IMR-90 (cell line): ENCODE measurements around the gene PRR5L. TPM values are rescaled to one million over a fixed set of nuclear protein-coding genes. Genes with fewer than 3 reads are reported as not detected.

Experiments used
- ATAC-seq: fragments of 200-7000 bp; cut with Tn5 transposase; 2 replicates; pipeline ENCODE4 v1.9.1; 2020; ENCODE audit warnings: low read depth, mild to moderate bottlenecking, moderate library complexity
- BruUV-seq: library from RNA; stranded (reverse); fragments of 400-500 nt; replicated peaks from 2 replicates; lab custom pipeline; 2021; lab: Mats Ljungman, UMichigan
- CTCF ChIA-PET: fragments of 300-600 bp; formaldehyde crosslinking; extraction: SDS; loops from one replicate; lab custom pipeline; 2021; ENCODE audit warnings: antibody characterized with exemption; lab: Yijun Ruan, JAX
- POLR2A ChIA-PET: fragments of 300-600 bp; sonication (Branson Sonifier 250); formaldehyde crosslinking; loops from one replicate; lab custom pipeline; 2022; ENCODE audit warnings: antibody characterized with exemption; ENCODE audit not compliant: unreplicated experiment; lab: Charles Lee
- DNase-seq: peaks from one replicate; pipeline ENCODE4 v3.0.0; 2013
- H2AFZ ChIP-seq: replicated peaks from 2 replicates; pipeline ENCODE3; 2013; ENCODE audit warnings: low read length, mild to moderate bottlenecking; ENCODE audit not compliant: poor library complexity
- H2AK5ac ChIP-seq: 2 replicates; pipeline ENCODE4 v1.6.1; 2013; ENCODE audit warnings: low read depth, low read length, inconsistent platforms
- H2AK9ac ChIP-seq: replicated peaks from 2 replicates; pipeline ENCODE3; 2013; ENCODE audit warnings: mild to moderate bottlenecking, low read depth, low read length, moderate library complexity; ENCODE audit not compliant: poor library complexity
- H2BK120ac ChIP-seq: 2 replicates; pipeline ENCODE4 v1.6.1; 2013; ENCODE audit warnings: low read depth, low read length, inconsistent platforms
- H2BK15ac ChIP-seq: 3 replicates; pipeline ENCODE4 v1.6.1; 2013; ENCODE audit warnings: low read depth, low read length, inconsistent platforms
- H2BK20ac ChIP-seq: 2 replicates; pipeline ENCODE4 v1.6.1; 2013; ENCODE audit warnings: low read depth, mild to moderate bottlenecking, inconsistent platforms, low read length, moderate library complexity
- H2BK5ac ChIP-seq: 2 replicates; pipeline ENCODE4 v1.6.1; 2013; ENCODE audit warnings: mild to moderate bottlenecking, low read depth, low read length, inconsistent platforms; ENCODE audit not compliant: poor library complexity, severe bottlenecking
- H3K14ac ChIP-seq: replicated peaks from 2 replicates; pipeline ENCODE4 v1.6.1; 2013; ENCODE audit warnings: low read depth, low read length, inconsistent platforms
- H3K18ac ChIP-seq: 2 replicates; pipeline ENCODE4 v1.6.1; 2013; ENCODE audit warnings: low read depth, low read length, control low read depth
- H3K23ac ChIP-seq: 2 replicates; pipeline ENCODE4 v1.6.1; 2013; ENCODE audit warnings: low read depth, low read length, inconsistent platforms
- H3K27ac ChIP-seq: 2 replicates; pipeline ENCODE4 v1.5.1; 2013; ENCODE audit warnings: mild to moderate bottlenecking, control low read depth, low read length; ENCODE audit not compliant: insufficient read depth
- H3K27me3 ChIP-seq: 2 replicates; pipeline ENCODE4 v1.6.1; 2013; ENCODE audit warnings: low read length; ENCODE audit not compliant: control insufficient read depth, insufficient read depth
- H3K36me3 ChIP-seq: 2 replicates; pipeline ENCODE4 v1.6.1; 2013; ENCODE audit warnings: low read length, mixed read lengths; ENCODE audit not compliant: control insufficient read depth, insufficient read depth
- H3K4ac ChIP-seq: 2 replicates; pipeline ENCODE4 v1.6.1; 2013; ENCODE audit warnings: low read depth, low read length, inconsistent platforms
- H3K4me1 ChIP-seq: 2 replicates; pipeline ENCODE4 v1.6.1; 2013; ENCODE audit warnings: low read length, mixed read lengths; ENCODE audit not compliant: control insufficient read depth, insufficient read depth
- H3K4me2 ChIP-seq: 2 replicates; pipeline ENCODE4 v1.6.1; 2013; ENCODE audit warnings: low read depth, mild to moderate bottlenecking, control low read depth, low read length, moderate library complexity
- H3K4me3 ChIP-seq: 2 replicates; pipeline ENCODE4 v1.5.1; 2013; ENCODE audit warnings: low read depth, mild to moderate bottlenecking, control low read depth, low read length, moderate library complexity; ENCODE audit not compliant: insufficient read depth
- H3K56ac ChIP-seq: 2 replicates; pipeline ENCODE4 v1.6.1; 2013; ENCODE audit warnings: low read length, inconsistent platforms; ENCODE audit not compliant: insufficient read depth; ENCODE audit errors: extremely low read depth
- H3K79me1 ChIP-seq, 2 experiments: 2 replicates each; pipeline ENCODE4 v1.6.1; 2013; ENCODE audit warnings: low read length in 2 of 2, inconsistent platforms in 1 of 2, low read depth in 1 of 2
- H3K9ac ChIP-seq: 2 replicates; pipeline ENCODE4 v1.6.1; 2013; ENCODE audit warnings: low read depth, low read length, control low read depth
- H3K9me1 ChIP-seq: 2 replicates; pipeline ENCODE4 v1.6.1; 2013; ENCODE audit warnings: low read length, inconsistent platforms; ENCODE audit not compliant: insufficient read depth
- H3K9me3 ChIP-seq: 2 replicates; pipeline ENCODE4 v1.6.1; 2013; ENCODE audit warnings: low read length; ENCODE audit not compliant: control insufficient read depth, insufficient read depth
- H4K20me1 ChIP-seq: 2 replicates; pipeline ENCODE4 v1.6.1; 2013; ENCODE audit warnings: low read length, inconsistent platforms; ENCODE audit not compliant: insufficient read depth
- H4K5ac ChIP-seq: 2 replicates; pipeline ENCODE4 v1.6.1; 2013; ENCODE audit warnings: mild to moderate bottlenecking, low read depth, low read length, control low read depth
- H4K8ac ChIP-seq, 2 experiments: 2 replicates each; pipeline ENCODE4 v1.6.1; 2013; ENCODE audit warnings: low read depth in 2 of 2, low read length in 2 of 2, control low read depth in 1 of 2, inconsistent platforms in 1 of 2
- H4K91ac ChIP-seq: 2 replicates; pipeline ENCODE4 v1.6.1; 2013; ENCODE audit warnings: low read depth, low read length, inconsistent platforms; ENCODE audit not compliant: insufficient read depth
- BHLHE40 ChIP-seq: fragments of 150-350 bp; IDR thresholded peaks from 2 replicates; pipeline ENCODE4 v1.6.1; 2016; ENCODE audit warnings: mild to moderate bottlenecking, low read depth, low read length
- CEBPB ChIP-seq: IDR thresholded peaks from 2 replicates; pipeline ENCODE4 v1.6.1; 2012; ENCODE audit warnings: low read depth, low read length, improper control_type of control experiment
- CHD1 ChIP-seq: IDR thresholded peaks from 2 replicates; pipeline ENCODE4 v1.6.1; 2012; ENCODE audit warnings: low read depth, low read length, improper control_type of control experiment
- FOS ChIP-seq: fragments of 150-350 bp; IDR thresholded peaks from 2 replicates; pipeline ENCODE4 v1.6.1; 2016; ENCODE audit warnings: low read depth, low read length
- MAFK ChIP-seq: IDR thresholded peaks from 2 replicates; pipeline ENCODE4 v1.6.1; 2012; ENCODE audit warnings: low read depth, low read length, improper control_type of control experiment
- MAZ ChIP-seq: IDR thresholded peaks from 2 replicates; pipeline ENCODE4 v1.6.1; 2012; ENCODE audit warnings: low read depth, mild to moderate bottlenecking, low read length, improper control_type of control experiment, moderate library complexity, borderline replicate concordance
- MXI1 ChIP-seq: IDR thresholded peaks from 2 replicates; pipeline ENCODE4 v1.6.1; 2012; ENCODE audit warnings: low read depth, mild to moderate bottlenecking, low read length, moderate library complexity, borderline replicate concordance
- NFE2L2 ChIP-seq: fragments of 150-350 bp; IDR thresholded peaks from 2 replicates; pipeline ENCODE4 v1.6.1; 2016; ENCODE audit warnings: low read depth, mild to moderate bottlenecking, low read length
- POLR2A ChIP-seq: IDR thresholded peaks from 2 replicates; pipeline ENCODE4 v1.6.1; 2012; ENCODE audit warnings: mild to moderate bottlenecking, low read depth, low read length
- RAD21 ChIP-seq: IDR thresholded peaks from 2 replicates; pipeline ENCODE4 v1.6.1; 2012; ENCODE audit warnings: low read length, improper control_type of control experiment
- RCOR1 ChIP-seq: IDR thresholded peaks from 2 replicates; pipeline ENCODE4 v1.6.1; 2012; ENCODE audit warnings: mild to moderate bottlenecking, low read length, improper control_type of control experiment; ENCODE audit not compliant: insufficient replicate concordance
- RFX5 ChIP-seq: IDR thresholded peaks from 2 replicates; pipeline ENCODE4 v1.8.0; 2012; ENCODE audit warnings: low read depth, mild to moderate bottlenecking, low read length, moderate library complexity
- SMC3 ChIP-seq: fragments of 150-350 bp; IDR thresholded peaks from 2 replicates; pipeline ENCODE4 v1.6.1; 2016; ENCODE audit warnings: low read depth, mild to moderate bottlenecking, antibody characterized with exemption, low read length, moderate library complexity
- WGBS, 2 experiments: methylation state at CpG; one replicate each; pipeline versions ENCODE4 v1.1.5 to v1.1.7; 2013; ENCODE audit warnings: missing lambda C conversion rate in 2 of 2; ENCODE audit not compliant: insufficient read length in 1 of 2; ENCODE audit errors: extremely low coverage in 2 of 2; 5-methylcytosine and 5-hydroxymethylcytosine counted together
- dilution Hi-C: fragments of 300-500 bp; cut with HindIII; formaldehyde crosslinking; loops from one replicate; pipeline ENCODE4 v1.14.3; 2018; ENCODE audit warnings: low sequenced_read_pairs; ENCODE audit not compliant: unreplicated experiment
- in situ Hi-C: fragments of 300-500 bp; cut with MboI; formaldehyde crosslinking; loops from 3 replicates; pipeline ENCODE4 v1.14.3; 2019; ENCODE audit warnings: low sequenced_read_pairs, inconsistent platforms, mixed read lengths
- intact Hi-C: fragments of 100-400 bp; cut with micrococcal nuclease; formaldehyde crosslinking; loops from 2 replicates; pipeline ENCODE4 v1.10.0; 2022
- polyA plus RNA-seq, 3 experiments: library from polyadenylated mRNA; depleted of rRNA; stranded (reverse); fragments of >200 nt; gene quantifications; 2 replicates each; pipeline ENCODE4 v1.2.3, GENCODE V29; 2012; ENCODE audit warnings: low replicate concordance in 1 of 3
- total RNA-seq: library from RNA; depleted of rRNA; stranded (reverse); fragments of >200 nt; gene quantifications from 2 replicates; pipeline ENCODE4 v1.2.3, GENCODE V29; 2012
- TF ChIP-seq, protein P1 (sequence below): fragments of 150-350 bp; IDR thresholded peaks from 2 replicates; pipeline ENCODE4 v1.6.1; 2017; ENCODE audit warnings: mild to moderate bottlenecking, antibody characterized with exemption, low read length, low read depth
- TF ChIP-seq, protein P2 (sequence below): conservative IDR thresholded peaks from 2 replicates; pipeline ENCODE4 v1.5.1; 2012; ENCODE audit warnings: mild to moderate bottlenecking, low read depth, low read length, improper control_type of control experiment
- TF ChIP-seq, protein P3 (sequence below): fragments of 150-350 bp; IDR thresholded peaks from 2 replicates; pipeline ENCODE4 v1.6.1; 2016; ENCODE audit warnings: low read depth, mild to moderate bottlenecking, low read length, moderate library complexity, borderline replicate concordance

PRR5L gene
- total and polyA plus RNA-seq, 2 of the 4 experiments (the other 2 are of a cell fraction): 2.9 to 3.6 TPM

DNA sequence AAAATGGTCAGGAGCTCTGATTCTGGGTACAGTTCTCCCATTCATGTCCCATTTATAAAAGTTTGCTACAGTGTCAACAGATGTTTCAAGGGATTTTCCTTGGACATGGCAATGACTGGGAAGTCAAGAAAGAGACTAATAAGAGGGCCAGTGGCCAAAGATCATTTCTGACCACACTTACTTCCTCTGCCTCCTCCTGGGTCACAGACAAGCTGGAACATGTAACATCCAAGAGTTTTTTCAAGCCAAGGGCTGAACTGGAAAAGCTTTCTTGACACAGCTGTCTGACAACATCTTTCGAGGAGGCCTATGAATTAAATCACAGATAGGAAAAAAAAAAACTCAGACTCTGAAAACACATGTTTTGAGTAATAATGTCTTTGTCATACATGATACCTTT is 15.6 kb upstream of the PRR5L start:
- H3K56ac ChIP-seq: no peak overlapping the region
- intact Hi-C loops (no loop called here), dilution Hi-C loops (no loop called here), in situ Hi-C loops (no loop called here)
- no peak for ATAC-seq
- no peak overlapping the region for H3K4me3 ChIP-seq
- WGBS, 2 experiments: no CpG with 5 or more reads among the region's 1 CpG
- ChIA-PET CTCF (interaction anchor here (1.0 to 1.1 kb wide), 2 partner anchors 198 to 212 kb away, joined by 3 to 4 read pairs; no protein-coding TSS in a partner anchor), POLR2A (no interaction called here)
- no peak overlapping the region for H4K91ac ChIP-seq
- no peak overlapping the region for H3K18ac ChIP-seq
- peaks cover 10 to 23% of the 10 kb centered on the region in 2 experiments; a peak in 3 of 4 replicates for H3K79me1 ChIP-seq
- no peak for TF ChIP-seq MAFK
- TF ChIP-seq, protein P1, sequence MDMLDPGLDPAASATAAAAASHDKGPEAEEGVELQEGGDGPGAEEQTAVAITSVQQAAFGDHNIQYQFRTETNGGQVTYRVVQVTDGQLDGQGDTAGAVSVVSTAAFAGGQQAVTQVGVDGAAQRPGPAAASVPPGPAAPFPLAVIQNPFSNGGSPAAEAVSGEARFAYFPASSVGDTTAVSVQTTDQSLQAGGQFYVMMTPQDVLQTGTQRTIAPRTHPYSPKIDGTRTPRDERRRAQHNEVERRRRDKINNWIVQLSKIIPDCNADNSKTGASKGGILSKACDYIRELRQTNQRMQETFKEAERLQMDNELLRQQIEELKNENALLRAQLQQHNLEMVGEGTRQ: no peak
- no peak for TF ChIP-seq SMC3
- no peak for TF ChIP-seq RFX5
- no peak for TF ChIP-seq MAZ
- no peak for TF ChIP-seq RCOR1
- TF ChIP-seq BHLHE40: no peak
- TF ChIP-seq NFE2L2: no peak
- no peak for TF ChIP-seq POLR2A
- no peak for TF ChIP-seq FOS
- no peak for TF ChIP-seq CHD1
- TF ChIP-seq RAD21: no peak
- TF ChIP-seq MXI1: no peak
- TF ChIP-seq, protein P2, sequence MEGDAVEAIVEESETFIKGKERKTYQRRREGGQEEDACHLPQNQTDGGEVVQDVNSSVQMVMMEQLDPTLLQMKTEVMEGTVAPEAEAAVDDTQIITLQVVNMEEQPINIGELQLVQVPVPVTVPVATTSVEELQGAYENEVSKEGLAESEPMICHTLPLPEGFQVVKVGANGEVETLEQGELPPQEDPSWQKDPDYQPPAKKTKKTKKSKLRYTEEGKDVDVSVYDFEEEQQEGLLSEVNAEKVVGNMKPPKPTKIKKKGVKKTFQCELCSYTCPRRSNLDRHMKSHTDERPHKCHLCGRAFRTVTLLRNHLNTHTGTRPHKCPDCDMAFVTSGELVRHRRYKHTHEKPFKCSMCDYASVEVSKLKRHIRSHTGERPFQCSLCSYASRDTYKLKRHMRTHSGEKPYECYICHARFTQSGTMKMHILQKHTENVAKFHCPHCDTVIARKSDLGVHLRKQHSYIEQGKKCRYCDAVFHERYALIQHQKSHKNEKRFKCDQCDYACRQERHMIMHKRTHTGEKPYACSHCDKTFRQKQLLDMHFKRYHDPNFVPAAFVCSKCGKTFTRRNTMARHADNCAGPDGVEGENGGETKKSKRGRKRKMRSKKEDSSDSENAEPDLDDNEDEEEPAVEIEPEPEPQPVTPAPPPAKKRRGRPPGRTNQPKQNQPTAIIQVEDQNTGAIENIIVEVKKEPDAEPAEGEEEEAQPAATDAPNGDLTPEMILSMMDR: no peak
- no peak for TF ChIP-seq CEBPB
- TF ChIP-seq, protein P3, sequence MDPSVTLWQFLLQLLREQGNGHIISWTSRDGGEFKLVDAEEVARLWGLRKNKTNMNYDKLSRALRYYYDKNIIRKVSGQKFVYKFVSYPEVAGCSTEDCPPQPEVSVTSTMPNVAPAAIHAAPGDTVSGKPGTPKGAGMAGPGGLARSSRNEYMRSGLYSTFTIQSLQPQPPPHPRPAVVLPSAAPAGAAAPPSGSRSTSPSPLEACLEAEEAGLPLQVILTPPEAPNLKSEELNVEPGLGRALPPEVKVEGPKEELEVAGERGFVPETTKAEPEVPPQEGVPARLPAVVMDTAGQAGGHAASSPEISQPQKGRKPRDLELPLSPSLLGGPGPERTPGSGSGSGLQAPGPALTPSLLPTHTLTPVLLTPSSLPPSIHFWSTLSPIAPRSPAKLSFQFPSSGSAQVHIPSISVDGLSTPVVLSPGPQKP: no peak
- no peak overlapping the region for H4K8ac ChIP-seq
- no peak overlapping the region for H3K4me2 ChIP-seq
- H3K4ac ChIP-seq: no peak overlapping the region
- BruUV-seq: no TSS peak
- H3K27me3 ChIP-seq: no peaks in the 10 kb centered on the region
- no peak overlapping the region for H3K9ac ChIP-seq
- H3K14ac ChIP-seq: no peak overlapping the region
- no peaks in the 10 kb centered on the region; the same call in 1 of the 2 replicates for H4K20me1 ChIP-seq
- no peak overlapping the region for H2BK120ac ChIP-seq
- no peaks in the 10 kb centered on the region for H3K4me1 ChIP-seq
- no peak overlapping the region for H4K5ac ChIP-seq
- no peak overlapping the region for H2BK20ac ChIP-seq
- H2AK5ac ChIP-seq: no peak overlapping the region
- H3K9me3 ChIP-seq: no peaks in the 10 kb centered on the region
- H2AFZ ChIP-seq: no peak overlapping the region
- H3K9me1 ChIP-seq: peaks cover 2% of the 10 kb centered on the region; the same call in 1 of the 2 replicates
- H2BK5ac ChIP-seq: no peak overlapping the region
- peak; percentile 4 for DNase-seq
- no peak overlapping the region for H2BK15ac ChIP-seq
- H3K27ac ChIP-seq: no peak overlapping the region
- H2AK9ac ChIP-seq: no peak overlapping the region
- H3K36me3 ChIP-seq: peaks cover 7% of the 10 kb centered on the region; the same call in 1 of the 2 replicates
- H3K23ac ChIP-seq: no peak overlapping the region
